Measurements from ENCODE around the gene TBC1D4. TPM values are rescaled to one million over a fixed set of nuclear protein-coding genes. Genes with fewer than 3 reads are reported as not detected.

The TBC1D4 gene
- total RNA-seq, 1 donor from 2014 or later = 25.6 TPM

DNA sequence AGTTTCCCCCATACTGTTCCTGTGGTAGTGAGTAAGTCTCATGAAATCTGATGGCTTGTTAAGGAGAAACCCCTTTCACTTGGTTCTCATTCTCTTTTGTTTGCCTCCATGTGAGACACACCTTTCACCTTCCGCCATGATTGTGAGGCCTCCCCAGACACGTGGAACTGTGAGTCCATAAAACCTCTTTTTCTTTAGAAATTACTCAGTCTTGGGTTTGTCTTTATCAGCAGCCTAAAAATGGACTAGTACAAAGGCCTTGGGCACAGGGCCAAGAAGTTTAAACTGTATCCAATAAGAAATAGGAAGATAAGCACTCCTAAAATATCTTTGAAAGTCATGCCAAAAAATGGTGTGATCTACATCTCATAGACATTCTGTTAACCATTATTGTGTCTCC lies 176.9 kb downstream of the TBC1D4 start:
- FAIRE-seq (no peak), DNase-seq (ENCODE audit: low read depth) (peak; percentile 30)
- H3K4me3 ChIP-seq (ENCODE audit: insufficient read depth, low read depth, low read length) = no peak overlapping the region
- H3K36me3 ChIP-seq (ENCODE audit: insufficient read depth, low read length) = no peaks in the 10 kb centered on the region
- Mint-ChIP-seq H3K27ac (ENCODE audit: unreplicated experiment) (no peak overlapping the region), H3K27me3 (ENCODE audit: low read depth, unreplicated experiment) (no peaks in the 10 kb centered on the region), H3K4me1 (ENCODE audit: low read depth, unreplicated experiment) (peaks cover 10% of the 10 kb centered on the region), H3K9me3 (ENCODE audit: unreplicated experiment) (no peaks in the 10 kb centered on the region), H3K4me3 (ENCODE audit: unreplicated experiment) (no peak overlapping the region), H3K36me3 (ENCODE audit: low read depth, unreplicated experiment) (peaks cover 11% of the 10 kb centered on the region)
- H3K27ac ChIP-seq (ENCODE audit: low read depth, low read length) = no peak overlapping the region
- H3K27me3 ChIP-seq (ENCODE audit: insufficient read depth, low read length) = no peaks in the 10 kb centered on the region
- no peak overlapping the region for H3K9ac ChIP-seq (ENCODE audit: low read length)
- no peak overlapping the region for H3K4me2 ChIP-seq (ENCODE audit: low read length)
- H2AFZ ChIP-seq (ENCODE audit: low read depth, low read length) = no peak overlapping the region
- peaks cover 3% of the 10 kb centered on the region for H3K4me1 ChIP-seq (ENCODE audit: insufficient read depth, low read length)
- H3K9me3 ChIP-seq (ENCODE audit: insufficient read depth, low read depth, low read length) = no peaks in the 10 kb centered on the region
- H3K79me2 ChIP-seq (ENCODE audit: insufficient read depth, low read length) = no peaks in the 10 kb centered on the region
- TF ChIP-seq, protein P1, sequence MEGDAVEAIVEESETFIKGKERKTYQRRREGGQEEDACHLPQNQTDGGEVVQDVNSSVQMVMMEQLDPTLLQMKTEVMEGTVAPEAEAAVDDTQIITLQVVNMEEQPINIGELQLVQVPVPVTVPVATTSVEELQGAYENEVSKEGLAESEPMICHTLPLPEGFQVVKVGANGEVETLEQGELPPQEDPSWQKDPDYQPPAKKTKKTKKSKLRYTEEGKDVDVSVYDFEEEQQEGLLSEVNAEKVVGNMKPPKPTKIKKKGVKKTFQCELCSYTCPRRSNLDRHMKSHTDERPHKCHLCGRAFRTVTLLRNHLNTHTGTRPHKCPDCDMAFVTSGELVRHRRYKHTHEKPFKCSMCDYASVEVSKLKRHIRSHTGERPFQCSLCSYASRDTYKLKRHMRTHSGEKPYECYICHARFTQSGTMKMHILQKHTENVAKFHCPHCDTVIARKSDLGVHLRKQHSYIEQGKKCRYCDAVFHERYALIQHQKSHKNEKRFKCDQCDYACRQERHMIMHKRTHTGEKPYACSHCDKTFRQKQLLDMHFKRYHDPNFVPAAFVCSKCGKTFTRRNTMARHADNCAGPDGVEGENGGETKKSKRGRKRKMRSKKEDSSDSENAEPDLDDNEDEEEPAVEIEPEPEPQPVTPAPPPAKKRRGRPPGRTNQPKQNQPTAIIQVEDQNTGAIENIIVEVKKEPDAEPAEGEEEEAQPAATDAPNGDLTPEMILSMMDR (IDR thresholded peaks at IDR 0.05; ENCODE audit: insufficient read depth, low read depth, low read length) = no peak
- TF ChIP-seq EZH2 (IDR thresholded peaks at IDR 0.05; ENCODE audit: insufficient read depth, low read length) = no peak
- H4K20me1 ChIP-seq (ENCODE audit: insufficient read depth, low read length) = no peaks in the 10 kb centered on the region

DNA sequence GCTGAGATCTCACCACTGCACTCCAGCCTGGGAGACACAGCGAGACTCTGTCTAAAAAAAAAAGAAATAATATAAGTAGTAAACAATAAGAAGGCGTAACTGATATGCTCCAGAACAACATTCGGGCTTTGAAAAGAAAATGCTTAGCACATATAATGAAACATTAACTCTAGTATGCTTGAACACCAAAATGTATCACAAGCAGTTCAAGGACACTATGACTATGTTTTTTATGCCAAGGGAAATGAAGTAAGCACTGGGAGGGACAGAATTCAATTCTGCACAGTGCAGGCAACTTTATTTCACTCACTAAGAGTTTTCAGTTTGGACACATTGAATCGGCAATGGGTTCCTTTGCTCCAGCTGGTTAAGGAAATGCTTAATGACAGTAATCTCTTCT lies 178.7 kb downstream of the TBC1D4 start:
- H3K9me3 Mint-ChIP-seq (ENCODE audit: unreplicated experiment) = no peaks in the 10 kb centered on the region
- H3K36me3 Mint-ChIP-seq (ENCODE audit: low read depth, unreplicated experiment) = peaks cover 11% of the 10 kb centered on the region
- Histone ChIP-seq H2AFZ (ENCODE audit: low read depth, low read length) (no peak overlapping the region), H3K4me2 (ENCODE audit: low read length) (no peak overlapping the region), H3K27ac (ENCODE audit: low read depth, low read length) (no peak overlapping the region), H3K79me2 (ENCODE audit: insufficient read depth, low read length) (no peaks in the 10 kb centered on the region), H3K4me1 (ENCODE audit: insufficient read depth, low read length) (peaks cover 3% of the 10 kb centered on the region), H3K36me3 (ENCODE audit: insufficient read depth, low read length) (peaks cover 3% of the 10 kb centered on the region), H3K9me3 (ENCODE audit: insufficient read depth, low read depth, low read length) (no peaks in the 10 kb centered on the region), H3K9ac (ENCODE audit: low read length) (no peak overlapping the region), H3K27me3 (ENCODE audit: insufficient read depth, low read length) (no peaks in the 10 kb centered on the region), H3K4me3 (ENCODE audit: insufficient read depth, low read depth, low read length) (no peak overlapping the region), H4K20me1 (ENCODE audit: insufficient read depth, low read length) (no peaks in the 10 kb centered on the region)
- DNase-seq (ENCODE audit: low read depth) (no peak), FAIRE-seq (no peak)
- H3K27ac Mint-ChIP-seq (ENCODE audit: unreplicated experiment) = no peak overlapping the region
- TF ChIP-seq, protein P1 (IDR thresholded peaks at IDR 0.05; ENCODE audit: insufficient read depth, low read depth, low read length) = no peak
- no peak for TF ChIP-seq EZH2 (IDR thresholded peaks at IDR 0.05; ENCODE audit: insufficient read depth, low read length)
- no peak overlapping the region for H3K4me3 Mint-ChIP-seq (ENCODE audit: unreplicated experiment)
- peaks cover 19% of the 10 kb centered on the region for H3K4me1 Mint-ChIP-seq (ENCODE audit: low read depth, unreplicated experiment)
- H3K27me3 Mint-ChIP-seq (ENCODE audit: low read depth, unreplicated experiment) = no peaks in the 10 kb centered on the region

DNA sequence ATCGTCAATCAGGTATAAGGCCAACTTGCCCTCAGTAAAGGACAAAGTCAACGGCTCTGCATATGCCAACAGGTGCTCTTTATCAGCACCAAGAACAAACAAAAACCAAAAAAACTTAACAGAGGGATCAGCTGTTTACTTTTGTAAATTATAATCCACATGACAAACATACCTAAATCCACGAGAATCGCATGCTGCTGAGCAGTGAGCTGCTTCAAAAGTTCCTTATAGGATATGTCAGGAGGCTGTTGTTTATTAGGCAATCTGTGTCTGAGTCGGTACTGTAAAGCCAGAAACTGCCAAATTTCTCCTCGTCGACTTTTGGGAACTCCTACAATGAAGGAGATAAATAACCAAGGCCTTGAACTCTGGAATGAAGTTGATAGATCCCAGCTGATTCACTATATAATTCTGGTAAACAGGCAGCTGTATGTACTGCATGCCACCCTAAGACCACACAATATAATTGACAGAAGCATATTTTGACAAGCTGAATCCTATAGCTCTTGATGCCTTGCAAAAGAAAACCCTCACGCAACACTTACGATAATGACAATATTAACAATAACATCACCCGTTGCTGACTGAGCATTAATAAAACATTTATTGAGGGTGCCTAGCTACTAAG lies 179.8 kb downstream of the TBC1D4 start:
- H3K4me1 Mint-ChIP-seq (ENCODE audit: low read depth, unreplicated experiment) = peaks cover 19% of the 10 kb centered on the region
- peaks cover 11% of the 10 kb centered on the region for H3K36me3 Mint-ChIP-seq (ENCODE audit: low read depth, unreplicated experiment)
- Histone ChIP-seq H3K4me2 (ENCODE audit: low read length) (no peak overlapping the region), H3K27me3 (ENCODE audit: insufficient read depth, low read length) (no peaks in the 10 kb centered on the region), H3K4me1 (ENCODE audit: insufficient read depth, low read length) (peaks cover 3% of the 10 kb centered on the region), H3K4me3 (ENCODE audit: insufficient read depth, low read depth, low read length) (no peak overlapping the region), H3K36me3 (ENCODE audit: insufficient read depth, low read length) (peaks cover 3% of the 10 kb centered on the region), H3K9me3 (ENCODE audit: insufficient read depth, low read depth, low read length) (no peaks in the 10 kb centered on the region), H3K9ac (ENCODE audit: low read length) (no peak overlapping the region), H3K79me2 (ENCODE audit: insufficient read depth, low read length) (no peaks in the 10 kb centered on the region), H4K20me1 (ENCODE audit: insufficient read depth, low read length) (no peaks in the 10 kb centered on the region), H3K27ac (ENCODE audit: low read depth, low read length) (no peak overlapping the region), H2AFZ (ENCODE audit: low read depth, low read length) (no peak overlapping the region)
- H3K9me3 Mint-ChIP-seq (ENCODE audit: unreplicated experiment) = no peaks in the 10 kb centered on the region
- no peak for FAIRE-seq
- H3K27ac Mint-ChIP-seq (ENCODE audit: unreplicated experiment) = no peak overlapping the region
- H3K27me3 Mint-ChIP-seq (ENCODE audit: low read depth, unreplicated experiment) = no peaks in the 10 kb centered on the region
- DNase-seq (ENCODE audit: low read depth) = no peak
- no peak overlapping the region for H3K4me3 Mint-ChIP-seq (ENCODE audit: unreplicated experiment)
- TF ChIP-seq, protein P1 (IDR thresholded peaks at IDR 0.05; ENCODE audit: insufficient read depth, low read depth, low read length) = no peak
- no peak for TF ChIP-seq EZH2 (IDR thresholded peaks at IDR 0.05; ENCODE audit: insufficient read depth, low read length)

Measured in astrocyte (in vitro differentiated cells and primary cell).